ENCODE results near the gene IL17RD. TPM values are rescaled to one million over a fixed set of nuclear protein-coding genes. Genes with fewer than 3 reads are reported as not detected.

The IL17RD gene
- total RNA-seq, 1 experiment from 2014 or later = 3.1 TPM

DNA sequence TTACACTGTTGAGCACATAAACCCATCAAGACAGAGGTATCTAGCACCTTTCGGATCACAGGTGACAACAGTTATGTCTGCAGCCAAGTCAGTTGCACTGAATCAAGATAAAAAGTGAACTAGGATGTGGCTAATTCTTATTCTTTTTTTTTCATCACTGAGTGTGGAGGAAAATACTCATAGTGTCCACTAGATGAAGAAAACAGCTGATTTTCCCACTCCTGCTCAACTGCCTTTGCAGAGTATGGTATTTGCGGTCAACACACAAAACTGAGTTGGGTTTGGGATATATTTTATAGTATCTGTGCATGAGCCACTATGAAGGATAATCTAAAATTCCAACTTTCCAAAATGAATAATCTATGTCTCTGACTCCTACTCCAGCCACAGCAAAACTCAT, 32.5 kb downstream of the IL17RD start:
- TF ChIP-seq, protein P1, sequence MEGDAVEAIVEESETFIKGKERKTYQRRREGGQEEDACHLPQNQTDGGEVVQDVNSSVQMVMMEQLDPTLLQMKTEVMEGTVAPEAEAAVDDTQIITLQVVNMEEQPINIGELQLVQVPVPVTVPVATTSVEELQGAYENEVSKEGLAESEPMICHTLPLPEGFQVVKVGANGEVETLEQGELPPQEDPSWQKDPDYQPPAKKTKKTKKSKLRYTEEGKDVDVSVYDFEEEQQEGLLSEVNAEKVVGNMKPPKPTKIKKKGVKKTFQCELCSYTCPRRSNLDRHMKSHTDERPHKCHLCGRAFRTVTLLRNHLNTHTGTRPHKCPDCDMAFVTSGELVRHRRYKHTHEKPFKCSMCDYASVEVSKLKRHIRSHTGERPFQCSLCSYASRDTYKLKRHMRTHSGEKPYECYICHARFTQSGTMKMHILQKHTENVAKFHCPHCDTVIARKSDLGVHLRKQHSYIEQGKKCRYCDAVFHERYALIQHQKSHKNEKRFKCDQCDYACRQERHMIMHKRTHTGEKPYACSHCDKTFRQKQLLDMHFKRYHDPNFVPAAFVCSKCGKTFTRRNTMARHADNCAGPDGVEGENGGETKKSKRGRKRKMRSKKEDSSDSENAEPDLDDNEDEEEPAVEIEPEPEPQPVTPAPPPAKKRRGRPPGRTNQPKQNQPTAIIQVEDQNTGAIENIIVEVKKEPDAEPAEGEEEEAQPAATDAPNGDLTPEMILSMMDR (IDR thresholded peaks at IDR 0.05; ENCODE audit: insufficient read depth in 1 of 2, low read depth in 1 of 2, low read length in 1 of 2, severe bottlenecking in 1 of 2, unreplicated experiment in 1 of 2) = no peak
- Mint-ChIP-seq H3K27ac (ENCODE audit: unreplicated experiment) (no peak overlapping the region), H3K9me3 (ENCODE audit: unreplicated experiment) (no peaks in the 10 kb centered on the region), H3K4me3 (ENCODE audit: unreplicated experiment) (no peak overlapping the region), H3K4me1 (ENCODE audit: low read depth, unreplicated experiment) (peaks cover 4% of the 10 kb centered on the region), H3K36me3 (ENCODE audit: insufficient read depth, unreplicated experiment) (no peaks in the 10 kb centered on the region), H3K27me3 (ENCODE audit: insufficient read depth, unreplicated experiment) (no peaks in the 10 kb centered on the region)
- Histone ChIP-seq H3K9me3 (no peaks in the 10 kb centered on the region), H3K4me1 (no peaks in the 10 kb centered on the region), H3K36me3 (ENCODE audit: control insufficient read depth, insufficient read depth, low read length) (no peaks in the 10 kb centered on the region), H3K27me3 (replicated peaks; ENCODE audit: control insufficient read depth, insufficient read depth, low read length) (no peaks in the 10 kb centered on the region), H3K4me3 (ENCODE audit: low read depth, low read length) (no peak overlapping the region)
- no peak for DNase-seq
- intact Hi-C loops (cut with micrococcal nuclease; ENCODE audit: unreplicated experiment) = no loop called here
- CTCF ChIA-PET = interaction anchor here (0.6 kb wide), 1 partner anchor 144 kb away, joined by 3 read pairs; no protein-coding TSS in a partner anchor
- no TSS peak for BruUV-seq (replicated peaks)
- POLR2A ChIA-PET = no interaction called here

DNA sequence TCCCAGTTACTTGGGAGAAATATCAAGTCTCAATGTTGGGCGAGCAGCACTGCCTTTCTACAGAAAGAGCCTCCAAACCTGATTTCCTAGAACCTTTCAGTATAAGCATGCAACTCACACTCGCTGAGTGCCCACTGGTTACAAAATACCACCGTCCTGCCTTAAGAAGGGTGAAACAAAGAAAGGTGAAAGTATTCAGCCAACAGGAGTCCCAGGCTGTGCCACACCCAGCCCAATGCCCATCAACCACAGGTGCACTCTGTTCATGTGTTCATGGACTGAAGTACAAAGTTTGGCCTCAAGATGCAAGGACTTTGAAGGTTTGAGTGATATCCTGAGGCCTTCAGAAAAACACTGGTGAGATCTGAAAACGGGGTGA, 34.0 kb downstream of the IL17RD start:
- DNase-seq = no peak
- Histone ChIP-seq H3K4me3 (ENCODE audit: low read depth, low read length) (no peak overlapping the region), H3K27me3 (replicated peaks; ENCODE audit: control insufficient read depth, insufficient read depth, low read length) (no peaks in the 10 kb centered on the region), H3K36me3 (ENCODE audit: control insufficient read depth, insufficient read depth, low read length) (no peaks in the 10 kb centered on the region), H3K9me3 (no peaks in the 10 kb centered on the region), H3K4me1 (no peaks in the 10 kb centered on the region)
- ChIA-PET CTCF (no interaction called here), POLR2A (no interaction called here)
- no peaks in the 10 kb centered on the region for H3K36me3 Mint-ChIP-seq (ENCODE audit: insufficient read depth, unreplicated experiment)
- H3K9me3 Mint-ChIP-seq (ENCODE audit: unreplicated experiment) = no peaks in the 10 kb centered on the region
- H3K4me3 Mint-ChIP-seq (ENCODE audit: unreplicated experiment) = no peak overlapping the region
- no TSS peak for BruUV-seq (replicated peaks)
- no peak overlapping the region for H3K27ac Mint-ChIP-seq (ENCODE audit: unreplicated experiment)
- H3K4me1 Mint-ChIP-seq (ENCODE audit: low read depth, unreplicated experiment) = no peaks in the 10 kb centered on the region
- TF ChIP-seq, protein P1 (IDR thresholded peaks at IDR 0.05; ENCODE audit: insufficient read depth in 1 of 2, low read depth in 1 of 2, low read length in 1 of 2, severe bottlenecking in 1 of 2, unreplicated experiment in 1 of 2) = no peak
- no peaks in the 10 kb centered on the region for H3K27me3 Mint-ChIP-seq (ENCODE audit: insufficient read depth, unreplicated experiment)
- intact Hi-C loops (cut with micrococcal nuclease; ENCODE audit: unreplicated experiment) = no loop called here

DNA sequence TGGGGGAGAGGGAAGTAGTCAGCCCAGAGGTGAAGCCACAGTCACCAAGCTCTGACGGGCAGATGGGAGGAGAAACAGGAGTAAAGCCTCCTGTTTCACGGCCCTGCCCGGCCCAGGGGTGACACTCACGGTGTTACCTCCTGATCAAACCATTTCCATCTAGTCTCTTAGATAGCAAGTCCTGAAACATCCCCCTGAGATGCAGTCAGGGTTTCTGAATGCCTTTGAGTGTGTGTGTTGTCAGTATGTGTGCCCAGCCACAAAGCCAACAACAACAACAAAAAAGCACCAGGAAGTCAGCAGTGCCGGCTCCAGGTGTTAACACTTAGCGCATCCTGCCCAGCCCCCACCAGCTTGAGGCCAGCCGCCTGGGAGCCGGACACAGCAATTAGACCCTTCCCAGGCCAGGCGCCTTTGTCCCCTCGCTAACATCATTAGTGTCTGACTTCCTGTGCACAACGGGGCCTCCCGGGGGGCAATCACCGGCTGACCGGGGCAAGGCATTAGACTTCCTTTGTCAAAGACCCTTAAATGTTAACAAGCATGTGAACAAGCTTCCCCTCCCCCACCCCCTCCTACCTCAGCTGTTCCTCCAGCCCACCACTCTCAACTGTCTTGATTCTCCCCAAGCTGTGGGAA, 34.5 kb downstream of the IL17RD start:
- Histone ChIP-seq H3K27me3 (replicated peaks; ENCODE audit: control insufficient read depth, insufficient read depth, low read length) (no peaks in the 10 kb centered on the region), H3K36me3 (ENCODE audit: control insufficient read depth, insufficient read depth, low read length) (no peaks in the 10 kb centered on the region), H3K4me1 (no peaks in the 10 kb centered on the region), H3K9me3 (no peaks in the 10 kb centered on the region), H3K4me3 (ENCODE audit: low read depth, low read length) (no peak overlapping the region)
- no peak overlapping the region for H3K4me3 Mint-ChIP-seq (ENCODE audit: unreplicated experiment)
- ChIA-PET CTCF (no interaction called here), POLR2A (no interaction called here)
- H3K27ac Mint-ChIP-seq (ENCODE audit: unreplicated experiment) = no peak overlapping the region
- no peaks in the 10 kb centered on the region for H3K9me3 Mint-ChIP-seq (ENCODE audit: unreplicated experiment)
- intact Hi-C loops (cut with micrococcal nuclease; ENCODE audit: unreplicated experiment) = no loop called here
- no TSS peak for BruUV-seq (replicated peaks)
- H3K4me1 Mint-ChIP-seq (ENCODE audit: low read depth, unreplicated experiment) = no peaks in the 10 kb centered on the region
- DNase-seq = no peak
- no peaks in the 10 kb centered on the region for H3K36me3 Mint-ChIP-seq (ENCODE audit: insufficient read depth, unreplicated experiment)
- no peaks in the 10 kb centered on the region for H3K27me3 Mint-ChIP-seq (ENCODE audit: insufficient read depth, unreplicated experiment)
- TF ChIP-seq, protein P1 (IDR thresholded peaks at IDR 0.05; ENCODE audit: insufficient read depth in 1 of 2, low read depth in 1 of 2, low read length in 1 of 2, severe bottlenecking in 1 of 2, unreplicated experiment in 1 of 2) = no peak

Data from Caco-2 (cell line).